ENCODE results near the gene MEG3.

Gene MEG3

DNA sequence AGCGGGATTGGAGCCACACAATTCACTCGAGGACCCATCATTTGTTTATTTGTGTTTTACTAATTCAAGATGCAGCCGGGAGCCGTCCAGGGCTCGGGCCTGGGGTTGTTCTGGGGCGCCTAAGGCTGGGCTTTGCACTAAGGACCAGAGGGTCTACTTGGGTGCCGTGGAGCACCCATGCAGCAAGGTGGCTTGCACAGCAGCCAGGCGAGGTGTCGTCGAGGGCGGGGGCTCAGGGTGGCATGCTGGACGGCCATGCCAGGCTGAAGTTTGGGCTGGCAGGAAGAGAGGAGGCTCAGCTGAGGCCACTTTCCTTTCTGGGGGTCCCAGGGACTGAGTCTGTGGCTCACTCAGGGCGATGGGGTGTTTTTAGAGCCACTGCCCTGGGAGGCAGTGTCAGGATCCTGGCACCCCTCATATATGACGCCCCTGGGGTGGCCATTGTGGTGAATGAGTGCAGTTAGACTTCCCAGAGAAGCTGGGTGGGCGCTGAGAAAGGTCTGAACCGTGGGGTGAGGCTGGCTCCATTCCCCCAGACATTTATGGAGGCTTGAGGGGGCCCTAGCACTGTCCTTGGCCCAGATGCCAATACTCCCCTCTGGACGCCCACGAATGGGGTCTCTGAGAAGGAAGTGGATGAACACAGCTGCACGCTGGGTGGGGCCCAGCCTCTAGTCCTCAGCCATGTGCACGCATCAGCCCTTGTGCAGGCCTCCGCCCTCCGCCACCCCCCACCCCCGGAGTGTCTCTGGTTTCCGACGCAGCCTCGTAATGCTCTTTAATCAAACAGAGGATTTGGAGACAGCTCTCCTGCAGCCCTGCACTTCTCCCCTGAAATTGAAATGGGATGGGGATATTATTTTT lies 11.3 kb downstream of the MEG3 start:
- TF ChIP-seq, protein P1, sequence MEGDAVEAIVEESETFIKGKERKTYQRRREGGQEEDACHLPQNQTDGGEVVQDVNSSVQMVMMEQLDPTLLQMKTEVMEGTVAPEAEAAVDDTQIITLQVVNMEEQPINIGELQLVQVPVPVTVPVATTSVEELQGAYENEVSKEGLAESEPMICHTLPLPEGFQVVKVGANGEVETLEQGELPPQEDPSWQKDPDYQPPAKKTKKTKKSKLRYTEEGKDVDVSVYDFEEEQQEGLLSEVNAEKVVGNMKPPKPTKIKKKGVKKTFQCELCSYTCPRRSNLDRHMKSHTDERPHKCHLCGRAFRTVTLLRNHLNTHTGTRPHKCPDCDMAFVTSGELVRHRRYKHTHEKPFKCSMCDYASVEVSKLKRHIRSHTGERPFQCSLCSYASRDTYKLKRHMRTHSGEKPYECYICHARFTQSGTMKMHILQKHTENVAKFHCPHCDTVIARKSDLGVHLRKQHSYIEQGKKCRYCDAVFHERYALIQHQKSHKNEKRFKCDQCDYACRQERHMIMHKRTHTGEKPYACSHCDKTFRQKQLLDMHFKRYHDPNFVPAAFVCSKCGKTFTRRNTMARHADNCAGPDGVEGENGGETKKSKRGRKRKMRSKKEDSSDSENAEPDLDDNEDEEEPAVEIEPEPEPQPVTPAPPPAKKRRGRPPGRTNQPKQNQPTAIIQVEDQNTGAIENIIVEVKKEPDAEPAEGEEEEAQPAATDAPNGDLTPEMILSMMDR (IDR thresholded peaks at IDR 0.05; ENCODE audit: low read depth, low read length, missing control alignments), result no peak
- H3K4me3 ChIP-seq (replicated peaks; ENCODE audit: low read depth, low read length), result no peak overlapping the region
- DNase-seq (ENCODE audit: extremely low read depth, low read depth), result no peak

DNA sequence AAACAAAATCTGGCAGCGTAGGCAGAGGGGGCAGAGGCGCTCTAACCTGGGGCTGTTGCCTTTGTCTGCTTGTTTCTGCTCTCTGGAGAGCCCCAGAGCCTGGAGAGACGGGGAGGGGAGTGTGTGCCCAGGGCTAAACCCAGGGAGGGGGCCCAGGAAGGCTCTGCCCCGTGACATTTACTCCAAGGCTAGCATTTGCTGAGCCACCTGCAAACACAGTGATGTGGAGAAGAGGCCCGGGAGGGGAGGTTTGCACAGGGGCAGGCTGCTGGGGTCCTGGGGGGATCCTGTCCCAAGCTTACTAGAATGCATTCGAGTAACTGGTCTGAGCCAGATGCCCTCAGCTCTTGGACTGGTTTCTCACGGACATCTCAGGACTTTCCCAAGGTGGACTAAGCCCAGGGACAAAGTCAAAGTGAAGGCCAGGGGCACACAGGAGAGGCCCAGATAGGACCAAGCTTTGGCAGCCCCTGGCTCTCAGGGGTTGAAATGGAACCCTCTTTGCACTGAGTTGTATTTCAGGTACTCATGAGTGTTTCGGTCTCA lies 12.0 kb downstream of the MEG3 start:
- DNase-seq (ENCODE audit: extremely low read depth, low read depth), result no peak
- no peak overlapping the region for H3K4me3 ChIP-seq (replicated peaks; ENCODE audit: low read depth, low read length)
- TF ChIP-seq, protein P1 (IDR thresholded peaks at IDR 0.05; ENCODE audit: low read depth, low read length, missing control alignments), result no peak

DNA sequence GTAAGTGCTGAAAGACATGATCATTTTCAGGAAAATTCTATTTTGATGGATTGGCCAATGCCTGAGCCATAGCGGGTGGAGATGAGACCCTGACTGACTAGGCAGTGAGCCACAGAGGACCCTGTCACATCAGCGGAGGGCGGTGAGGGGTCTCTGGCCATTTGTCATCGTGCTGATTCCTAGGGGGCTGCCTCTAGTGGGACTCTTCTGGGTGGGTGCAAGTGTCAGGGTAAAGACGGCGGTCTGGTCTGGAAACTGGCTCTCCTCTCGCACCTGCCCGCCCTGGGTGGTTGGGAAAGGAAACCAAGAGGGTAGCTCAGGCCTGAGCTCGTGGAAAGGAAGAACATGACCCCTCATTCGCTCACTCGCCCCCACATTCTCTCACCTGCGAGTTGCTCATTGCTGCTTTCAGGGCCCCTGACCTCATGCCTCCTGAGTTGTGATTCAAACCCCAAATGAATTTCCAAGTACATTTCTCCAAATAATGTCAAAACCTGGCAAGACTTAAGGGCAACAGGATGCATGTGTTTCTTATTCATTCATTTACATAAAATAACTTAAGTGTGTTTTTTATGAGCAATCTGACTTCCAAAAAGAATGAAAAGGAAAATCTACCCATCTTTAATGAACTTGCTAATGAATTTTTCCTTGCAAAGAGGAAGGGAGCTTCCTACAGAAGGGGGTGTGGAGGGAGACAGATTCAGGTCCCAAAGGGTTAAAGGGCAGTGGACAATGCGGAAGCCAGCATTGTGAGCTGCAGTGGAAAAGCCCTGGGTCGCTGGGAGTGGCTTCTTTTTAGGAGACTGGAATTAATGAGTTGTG lies 12.8 kb downstream of the MEG3 start:
- no peak for DNase-seq (ENCODE audit: extremely low read depth, low read depth)
- TF ChIP-seq, protein P1 (IDR thresholded peaks at IDR 0.05; ENCODE audit: low read depth, low read length, missing control alignments), result no peak
- H3K4me3 ChIP-seq (replicated peaks; ENCODE audit: low read depth, low read length), result no peak overlapping the region

DNA sequence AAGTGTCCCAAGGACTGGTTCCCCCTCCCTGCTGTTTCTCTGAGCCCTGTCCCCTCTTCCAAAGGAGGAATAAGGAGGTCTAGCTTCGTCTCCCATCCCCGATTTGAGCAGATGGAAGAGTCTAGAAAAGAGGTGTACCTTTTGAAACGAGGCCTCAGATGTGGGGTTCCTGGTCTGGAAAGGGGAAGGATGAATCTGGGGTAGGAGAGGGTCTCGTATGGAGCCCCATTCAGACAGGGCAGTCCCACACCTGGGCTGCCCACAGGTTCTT lies 13.3 kb downstream of the MEG3 start:
- DNase-seq (ENCODE audit: extremely low read depth, low read depth), result no peak
- H3K4me3 ChIP-seq (replicated peaks; ENCODE audit: low read depth, low read length), result no peak overlapping the region
- TF ChIP-seq, protein P1 (IDR thresholded peaks at IDR 0.05; ENCODE audit: low read depth, low read length, missing control alignments), result no peak

DNA sequence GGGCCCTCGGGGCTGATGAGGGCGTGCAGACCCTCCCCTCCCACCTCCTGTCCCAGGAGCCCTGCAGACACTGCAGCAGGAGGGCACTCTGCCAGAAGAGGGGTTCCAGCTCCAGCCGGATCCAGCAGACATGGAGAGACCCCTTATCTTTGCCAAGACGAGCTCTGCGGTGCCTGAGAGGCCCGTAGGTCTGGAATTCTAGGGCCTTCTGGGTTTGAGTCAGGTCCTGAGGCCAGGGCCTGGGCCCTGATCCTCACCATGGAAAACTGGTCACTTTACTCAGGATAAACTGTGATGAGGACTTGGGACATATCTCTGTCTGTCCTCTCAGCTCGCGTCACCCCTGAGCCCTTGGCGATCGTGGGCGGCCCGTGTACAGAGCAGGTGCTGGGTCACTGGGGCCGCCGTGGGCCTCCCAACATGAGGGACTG lies 13.8 kb downstream of the MEG3 start:
- no peak for DNase-seq (ENCODE audit: extremely low read depth, low read depth)
- H3K4me3 ChIP-seq (replicated peaks; ENCODE audit: low read depth, low read length), result no peak overlapping the region
- TF ChIP-seq, protein P1 (IDR thresholded peaks at IDR 0.05; ENCODE audit: low read depth, low read length, missing control alignments), result no peak

DNA sequence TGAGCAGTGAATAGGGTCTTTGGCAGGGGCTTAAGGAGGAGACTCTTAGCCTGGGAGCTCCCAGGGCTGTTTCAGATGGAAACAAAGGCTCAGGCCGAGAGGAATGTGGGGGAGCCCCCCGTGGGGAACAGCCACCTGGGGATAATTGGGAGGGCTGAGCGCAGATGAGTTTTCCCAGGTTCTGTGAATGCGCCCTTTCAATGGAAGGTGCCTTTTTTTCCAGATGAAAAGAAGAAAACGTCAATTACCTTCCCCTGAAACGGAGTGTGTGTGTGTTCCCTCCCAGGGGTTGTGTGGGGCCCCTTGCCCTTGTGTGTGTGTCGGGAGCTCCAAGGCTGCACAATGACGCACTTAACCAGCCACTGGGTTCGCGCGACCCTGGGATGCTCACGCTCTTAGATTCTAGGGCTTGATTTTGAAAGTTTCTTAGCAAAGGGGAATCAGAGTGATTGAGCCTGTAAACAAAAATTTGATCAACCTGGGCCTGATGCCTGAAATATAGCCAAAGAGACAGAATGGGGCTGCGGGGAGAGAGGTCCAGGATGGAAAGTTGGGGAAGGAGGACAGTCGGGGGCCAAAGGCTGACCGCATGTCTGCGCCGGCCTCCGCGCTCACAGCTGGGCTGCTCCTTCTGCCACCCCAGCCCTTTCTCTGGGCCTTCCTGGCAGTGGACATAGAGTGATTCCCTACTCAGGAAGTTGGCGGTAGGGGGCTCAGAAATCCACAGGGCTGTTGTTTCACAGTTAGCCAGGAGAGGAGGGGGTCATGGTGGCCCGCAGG lies 14.6 kb downstream of the MEG3 start:
- TF ChIP-seq, protein P1 (IDR thresholded peaks at IDR 0.05; ENCODE audit: low read depth, low read length, missing control alignments), result no peak
- no peak for DNase-seq (ENCODE audit: extremely low read depth, low read depth)
- H3K4me3 ChIP-seq (replicated peaks; ENCODE audit: low read depth, low read length), result no peak overlapping the region

All from HFF-Myc (cell line).